ENCODE results near the gene TXNRD1. TPM values are rescaled to one million over a fixed set of nuclear protein-coding genes. Genes with fewer than 3 reads are reported as not detected.

The TXNRD1 gene
- total RNA-seq, 1 donor from 2014 or later, result 100 TPM

DNA sequence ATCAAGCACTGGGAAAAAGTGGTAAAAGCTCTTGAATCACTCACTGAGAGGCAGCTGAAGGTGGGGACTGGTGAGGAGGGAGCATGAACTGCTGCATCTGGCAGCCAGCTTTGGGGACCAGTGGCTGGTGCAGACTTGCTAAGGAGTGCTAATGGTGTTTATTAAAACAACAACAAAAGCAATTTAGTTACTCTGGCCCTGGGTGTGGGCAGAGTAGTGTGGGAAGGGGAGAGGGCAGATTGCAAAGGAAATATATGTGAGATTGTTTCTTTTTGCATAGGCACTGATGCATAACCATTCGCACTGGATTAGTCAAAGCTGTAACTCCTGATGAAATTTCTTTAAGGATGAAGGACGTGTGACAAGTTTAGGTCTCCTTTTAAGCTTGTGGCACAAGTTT is 8.1 kb downstream of the TXNRD1 start:
- no peaks in the 10 kb centered on the region for H3K36me3 Mint-ChIP-seq (ENCODE audit: unreplicated experiment)
- H3K27ac Mint-ChIP-seq (ENCODE audit: unreplicated experiment), result no peak overlapping the region
- peaks cover 16% of the 10 kb centered on the region for H3K4me1 Mint-ChIP-seq (ENCODE audit: unreplicated experiment)
- DNase-seq (ENCODE audit: extremely low spot score, unreplicated experiment), result no peak
- no peak for TF ChIP-seq CTCF (IDR thresholded peaks at IDR 0.05)
- no peaks in the 10 kb centered on the region for H3K9me3 Mint-ChIP-seq (ENCODE audit: unreplicated experiment)
- H3K27me3 Mint-ChIP-seq (ENCODE audit: unreplicated experiment), result no peaks in the 10 kb centered on the region
- no peak overlapping the region for H3K4me3 Mint-ChIP-seq (ENCODE audit: unreplicated experiment)

DNA sequence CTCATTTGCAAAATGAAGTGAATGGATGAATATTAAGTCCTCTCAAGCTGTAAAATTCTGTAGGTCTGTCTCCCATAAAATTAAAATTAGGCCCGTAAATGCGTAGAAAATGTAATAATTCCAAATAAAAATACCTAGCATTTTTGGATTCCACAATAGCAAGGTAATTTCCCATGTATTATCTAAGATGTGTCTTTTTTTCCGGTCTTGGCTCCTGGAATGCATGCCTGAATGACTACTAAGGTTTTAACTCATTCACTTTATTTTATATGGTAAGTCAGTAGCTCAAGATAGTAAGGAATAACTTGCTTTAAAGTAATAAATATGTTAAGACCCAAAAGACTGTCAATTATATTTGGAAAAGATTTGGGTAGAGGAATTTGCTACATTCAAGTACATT is 11.1 kb downstream of the TXNRD1 start:
- Mint-ChIP-seq H3K27ac (ENCODE audit: unreplicated experiment) (no peak overlapping the region), H3K4me3 (ENCODE audit: unreplicated experiment) (no peak overlapping the region), H3K4me1 (ENCODE audit: unreplicated experiment) (no peaks in the 10 kb centered on the region), H3K9me3 (ENCODE audit: unreplicated experiment) (no peaks in the 10 kb centered on the region), H3K27me3 (ENCODE audit: unreplicated experiment) (no peaks in the 10 kb centered on the region), H3K36me3 (ENCODE audit: unreplicated experiment) (no peaks in the 10 kb centered on the region)
- TF ChIP-seq CTCF (IDR thresholded peaks at IDR 0.05), result no peak
- no peak for DNase-seq (ENCODE audit: extremely low spot score, unreplicated experiment)

GRCh38 chr12:104230304-104231095 is 14.9 kb downstream of the TXNRD1 start:
- Mint-ChIP-seq H3K9me3 (ENCODE audit: unreplicated experiment) (peaks cover 14% of the 10 kb centered on the region), H3K4me1 (ENCODE audit: unreplicated experiment) (no peaks in the 10 kb centered on the region), H3K36me3 (ENCODE audit: unreplicated experiment) (peaks cover 4% of the 10 kb centered on the region), H3K27me3 (ENCODE audit: unreplicated experiment) (no peaks in the 10 kb centered on the region), H3K4me3 (ENCODE audit: unreplicated experiment) (no peak overlapping the region), H3K27ac (ENCODE audit: unreplicated experiment) (no peak overlapping the region)
- TF ChIP-seq CTCF (IDR thresholded peaks at IDR 0.05), result no peak
- no peak for DNase-seq (ENCODE audit: extremely low spot score, unreplicated experiment)

DNA sequence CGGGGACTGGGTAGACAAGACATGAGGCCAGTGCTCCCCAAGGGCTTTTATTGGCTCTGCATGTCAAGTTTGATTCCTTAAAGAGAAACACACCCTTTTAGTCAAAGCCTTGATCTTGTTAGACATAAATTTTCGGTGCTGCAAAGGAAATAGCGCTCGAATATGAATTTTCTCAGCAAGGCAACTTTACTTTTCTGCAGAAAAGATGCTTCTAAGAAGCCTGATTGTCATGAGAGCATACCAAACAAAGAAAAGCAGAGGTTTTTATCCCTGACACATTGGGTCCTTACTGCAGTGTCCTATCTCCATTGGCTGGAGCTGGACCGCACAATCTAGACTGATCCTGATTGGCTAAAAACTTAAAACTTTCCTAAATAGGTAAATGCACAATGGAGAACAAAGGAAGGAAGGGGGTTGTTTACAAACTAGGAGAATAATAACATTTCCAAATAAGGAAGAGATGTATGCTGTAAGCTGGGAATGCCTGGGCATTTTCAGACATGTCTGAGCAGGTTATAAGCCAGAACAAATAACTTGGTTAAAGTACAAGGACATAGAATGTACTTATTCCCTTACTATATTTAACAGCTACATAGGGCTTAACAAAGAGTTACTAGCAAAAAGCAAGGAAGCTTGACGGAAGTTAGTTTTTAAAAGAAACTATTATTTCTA is 17.2 kb downstream of the TXNRD1 start:
- Mint-ChIP-seq H3K4me1 (ENCODE audit: unreplicated experiment) (no peaks in the 10 kb centered on the region), H3K27ac (ENCODE audit: unreplicated experiment) (no peak overlapping the region), H3K27me3 (ENCODE audit: unreplicated experiment) (no peaks in the 10 kb centered on the region), H3K9me3 (ENCODE audit: unreplicated experiment) (peaks cover 19% of the 10 kb centered on the region), H3K36me3 (ENCODE audit: unreplicated experiment) (peaks cover 4% of the 10 kb centered on the region), H3K4me3 (ENCODE audit: unreplicated experiment) (no peak overlapping the region)
- no peak for TF ChIP-seq CTCF (IDR thresholded peaks at IDR 0.05)
- DNase-seq (ENCODE audit: extremely low spot score, unreplicated experiment), result no peak

DNA sequence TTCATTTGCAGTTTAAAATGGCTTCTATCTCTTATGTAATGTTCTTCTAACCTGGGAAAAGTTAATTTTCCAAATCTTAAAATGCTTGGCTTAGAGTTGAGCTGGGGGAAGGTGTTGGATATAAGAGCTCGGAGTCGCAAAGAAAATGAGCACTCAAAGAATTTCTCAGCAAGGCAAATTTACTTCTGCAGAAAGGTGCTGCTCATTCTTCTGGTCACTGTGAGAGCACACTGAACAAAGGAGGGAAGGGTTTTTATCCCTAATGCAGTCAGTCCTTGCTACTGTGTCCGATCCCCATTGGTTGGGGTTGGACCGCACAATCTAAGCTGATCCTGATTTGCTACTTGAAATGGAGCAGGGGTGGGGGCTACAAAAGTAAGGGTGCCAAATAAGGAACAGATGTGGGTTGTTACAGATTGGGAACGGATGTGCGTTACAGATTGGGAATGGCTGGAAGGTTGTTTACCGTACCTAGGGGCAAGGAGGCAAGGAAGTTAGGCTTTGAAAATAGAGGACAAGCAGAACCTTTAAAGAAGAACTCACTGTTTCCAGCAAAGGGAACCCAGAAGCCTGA is 19.4 kb downstream of the TXNRD1 start:
- H3K4me3 Mint-ChIP-seq (ENCODE audit: unreplicated experiment), result no peak overlapping the region
- H3K36me3 Mint-ChIP-seq (ENCODE audit: unreplicated experiment), result peaks cover 4% of the 10 kb centered on the region
- H3K27me3 Mint-ChIP-seq (ENCODE audit: unreplicated experiment), result no peaks in the 10 kb centered on the region
- H3K9me3 Mint-ChIP-seq (ENCODE audit: unreplicated experiment), result peaks cover 19% of the 10 kb centered on the region
- no peak for DNase-seq (ENCODE audit: extremely low spot score, unreplicated experiment)
- H3K4me1 Mint-ChIP-seq (ENCODE audit: unreplicated experiment), result no peaks in the 10 kb centered on the region
- H3K27ac Mint-ChIP-seq (ENCODE audit: unreplicated experiment), result no peak overlapping the region
- no peak for TF ChIP-seq CTCF (IDR thresholded peaks at IDR 0.05)
